Lower leg skin (tissue), 3 donors: Measurements from ENCODE around the gene TREX2.

Source experiments
- POLR2A ChIP-seq, 2 donors: fragments of 450-650 bp; IDR thresholded peaks; one replicate each; pipeline ENCODE4 v1.6.1; 2016 to 2017; ENCODE audit warnings: antibody characterized with exemption in 2 of 2, mild to moderate bottlenecking in 1 of 2, moderate library complexity in 1 of 2
- TF ChIP-seq, protein P1 (sequence below), 3 donors: fragments of 450-650 bp; IDR thresholded peaks; one replicate each; pipeline ENCODE4 v1.5.1; 2016; ENCODE audit warnings: antibody characterized with exemption in 3 of 3, mild to moderate bottlenecking in 3 of 3, moderate library complexity in 2 of 3

GRCh38 chrX:153494061-153494460 lies 48.2 kb upstream of the TREX2 start:
- no peak for TF ChIP-seq POLR2A (IDR thresholded peaks at IDR 0.05)
- TF ChIP-seq, protein P1, sequence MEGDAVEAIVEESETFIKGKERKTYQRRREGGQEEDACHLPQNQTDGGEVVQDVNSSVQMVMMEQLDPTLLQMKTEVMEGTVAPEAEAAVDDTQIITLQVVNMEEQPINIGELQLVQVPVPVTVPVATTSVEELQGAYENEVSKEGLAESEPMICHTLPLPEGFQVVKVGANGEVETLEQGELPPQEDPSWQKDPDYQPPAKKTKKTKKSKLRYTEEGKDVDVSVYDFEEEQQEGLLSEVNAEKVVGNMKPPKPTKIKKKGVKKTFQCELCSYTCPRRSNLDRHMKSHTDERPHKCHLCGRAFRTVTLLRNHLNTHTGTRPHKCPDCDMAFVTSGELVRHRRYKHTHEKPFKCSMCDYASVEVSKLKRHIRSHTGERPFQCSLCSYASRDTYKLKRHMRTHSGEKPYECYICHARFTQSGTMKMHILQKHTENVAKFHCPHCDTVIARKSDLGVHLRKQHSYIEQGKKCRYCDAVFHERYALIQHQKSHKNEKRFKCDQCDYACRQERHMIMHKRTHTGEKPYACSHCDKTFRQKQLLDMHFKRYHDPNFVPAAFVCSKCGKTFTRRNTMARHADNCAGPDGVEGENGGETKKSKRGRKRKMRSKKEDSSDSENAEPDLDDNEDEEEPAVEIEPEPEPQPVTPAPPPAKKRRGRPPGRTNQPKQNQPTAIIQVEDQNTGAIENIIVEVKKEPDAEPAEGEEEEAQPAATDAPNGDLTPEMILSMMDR (IDR thresholded peaks at IDR 0.05) = no peak
